NCI-H460 (cell line): ENCODE data around the gene MUS81. TPM values are rescaled to one million over a fixed set of nuclear protein-coding genes. Genes with fewer than 3 reads are reported as not detected.
"Not testable (repeated sequence)": the region's sequence is repeated elsewhere in the genome, so short reads cannot be mapped to it uniquely, and the experiment has no call there.

ENCODE experiments used
- DNase-seq: peaks from one replicate; pipeline ENCODE4 v3.0.0-alpha.2; 2016; ENCODE audit warnings: low read depth; ENCODE audit errors: extremely low read depth
- total RNA-seq: library from RNA; depleted of rRNA; stranded (reverse); fragments of >200 nt; shearing (Covaris generic); gene quantifications from 2 replicates; pipeline ENCODE4 v1.2.3, GENCODE V29; 2014

The MUS81 gene
- total RNA-seq, 1 experiment from 2014 or later, result 39.1 TPM

DNA sequence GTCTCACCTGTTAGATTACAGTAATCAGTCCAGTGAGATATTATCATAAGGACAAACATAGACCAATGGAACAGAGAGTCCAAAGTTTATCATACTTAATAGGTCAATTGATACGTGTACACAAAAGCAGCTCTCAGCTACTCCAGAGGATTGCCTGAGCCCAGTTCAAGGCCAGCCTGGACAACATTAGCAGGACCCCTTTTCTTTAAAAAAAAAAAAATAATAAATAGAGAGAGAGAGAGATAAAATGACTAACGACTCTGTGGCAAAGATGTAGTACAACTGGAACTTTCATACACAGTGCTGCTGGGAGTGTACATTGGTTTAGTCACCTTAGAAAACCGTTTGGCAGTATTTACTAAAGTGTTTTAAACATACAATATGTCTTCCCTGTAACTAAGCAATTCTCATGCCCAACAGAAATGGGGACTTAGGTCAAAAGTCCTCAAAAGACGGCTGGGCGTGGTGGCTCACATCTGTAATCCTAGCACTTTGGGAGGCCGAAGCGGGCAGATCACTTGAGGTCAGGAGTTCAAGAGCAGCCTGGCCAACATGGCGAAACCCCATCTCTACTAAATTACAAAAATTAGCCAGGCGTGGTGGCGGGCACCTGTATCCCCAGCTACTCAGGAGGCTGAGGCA is 15.9 kb upstream of the MUS81 start:
- no peak for DNase-seq

DNA sequence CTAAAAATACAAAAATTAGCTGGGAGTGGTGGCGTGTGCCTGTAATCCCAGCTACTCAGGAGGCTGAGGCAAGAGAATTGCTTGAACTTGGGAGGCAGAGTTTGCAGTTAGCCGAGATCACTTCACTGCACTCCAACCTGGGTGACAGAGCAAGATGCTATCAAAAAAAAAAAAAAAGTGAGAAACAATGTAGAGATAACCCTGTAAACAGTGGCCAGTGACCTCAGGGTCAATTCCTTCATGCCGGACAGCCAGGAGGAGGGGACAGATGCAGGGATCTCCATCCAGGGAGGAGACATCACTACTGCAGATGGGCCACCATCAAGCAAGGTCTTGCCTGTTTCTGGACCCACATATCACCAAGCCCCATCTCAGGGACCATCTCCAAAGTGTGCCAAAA is 12.5 kb upstream of the MUS81 start:
- no peak for DNase-seq

DNA sequence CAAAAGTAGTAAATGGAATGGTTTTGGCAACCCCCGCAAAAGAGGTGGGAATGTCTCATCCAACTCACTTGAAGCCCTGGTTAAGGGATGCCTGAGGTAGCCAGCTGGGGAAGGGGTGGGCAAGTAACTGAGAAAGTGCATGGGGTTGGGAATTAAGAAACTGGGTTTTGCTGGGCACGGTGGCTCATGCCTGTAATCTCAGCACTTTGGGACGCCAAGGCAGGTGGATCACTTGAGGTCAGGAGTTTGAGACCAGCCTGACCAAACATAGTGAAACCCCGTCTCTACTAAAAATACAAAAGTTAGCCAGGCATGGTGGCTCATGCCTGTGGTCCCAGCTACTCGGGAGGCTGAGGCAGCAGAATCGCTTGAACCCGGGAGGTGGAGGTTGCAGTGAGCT is 11.5 kb upstream of the MUS81 start:
- not testable (repeated sequence) for DNase-seq

DNA sequence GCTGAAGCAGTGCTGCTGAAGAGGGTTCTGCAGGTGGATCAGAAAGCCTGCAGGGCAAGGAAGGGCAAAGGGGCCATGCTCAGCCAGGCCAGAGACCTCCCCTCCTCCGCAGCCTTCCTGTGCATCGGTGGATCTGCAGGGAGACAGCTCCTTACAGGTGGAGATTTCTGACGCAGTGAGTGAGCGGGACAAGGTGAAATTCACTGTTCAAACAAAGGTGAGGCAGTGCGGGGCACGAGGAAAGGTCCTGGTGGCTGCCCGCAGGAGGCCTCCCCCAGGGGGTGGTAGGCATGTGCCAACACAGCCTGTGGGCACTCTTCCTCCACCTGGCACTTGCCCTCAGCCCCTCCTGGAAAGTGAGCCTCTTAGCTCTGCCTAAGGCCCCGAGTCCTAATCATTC is 10.9 kb upstream of the MUS81 start:
- no peak for DNase-seq

DNA sequence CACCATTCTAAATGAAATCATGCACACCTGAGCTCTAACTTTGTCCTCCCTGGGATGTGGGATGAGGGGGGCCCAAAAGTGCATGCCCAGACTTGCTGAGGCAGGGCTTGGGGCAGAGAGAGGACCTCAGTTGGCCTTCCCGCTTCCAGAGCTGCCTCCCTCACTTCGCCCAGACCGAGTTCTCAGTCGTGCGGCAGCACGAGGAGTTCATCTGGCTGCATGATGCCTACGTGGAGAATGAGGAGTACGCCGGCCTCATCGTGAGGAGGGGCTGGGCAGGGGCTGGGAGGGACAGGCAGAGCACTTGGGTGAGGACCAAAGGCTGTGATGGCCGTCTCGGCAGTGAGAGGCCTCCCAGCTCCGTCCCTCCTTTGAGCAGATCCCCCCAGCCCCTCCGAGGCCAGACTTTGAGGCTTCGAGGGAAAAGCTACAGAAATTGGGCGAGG is 10.4 kb upstream of the MUS81 start:
- no peak for DNase-seq

DNA sequence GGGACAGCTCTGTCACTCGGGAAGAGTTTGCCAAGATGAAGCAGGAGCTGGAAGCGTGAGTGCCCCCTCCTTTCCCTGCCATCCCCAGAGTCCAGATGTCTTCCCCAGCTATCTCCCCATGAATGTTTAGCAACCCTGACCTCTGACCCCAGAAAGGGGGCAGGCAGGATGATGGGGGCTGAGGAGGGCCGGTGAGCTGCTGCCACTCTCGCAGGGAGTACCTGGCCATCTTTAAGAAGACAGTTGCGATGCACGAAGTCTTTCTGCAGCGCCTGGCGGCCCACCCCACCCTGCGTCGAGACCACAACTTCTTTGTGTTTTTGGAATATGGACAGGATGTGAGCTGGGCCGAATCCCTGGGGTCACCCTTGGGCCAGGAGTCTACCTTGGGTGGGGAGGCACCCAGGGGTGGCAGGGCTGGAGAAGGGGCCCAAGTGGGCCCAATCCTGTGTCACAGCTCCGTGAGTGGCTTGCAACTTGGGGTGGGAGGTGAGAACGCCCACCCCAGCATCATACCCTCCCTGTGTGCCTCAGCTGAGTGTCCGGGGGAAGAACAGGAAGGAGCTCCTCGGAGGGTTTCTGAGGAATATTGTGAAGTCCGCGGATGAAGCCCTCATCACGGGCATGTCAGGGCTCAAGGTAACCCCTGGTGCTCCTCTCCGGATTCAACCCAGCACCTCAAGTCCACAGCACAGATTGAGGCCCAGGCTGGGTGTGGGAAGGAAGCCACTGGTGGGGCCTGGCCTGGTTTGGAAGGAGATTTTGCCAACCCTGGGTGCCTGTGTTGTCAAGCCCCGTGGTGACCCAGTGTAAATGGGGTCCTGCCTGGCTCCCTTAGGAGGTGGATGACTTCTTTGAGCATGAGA is 9.8 kb upstream of the MUS81 start:
- no peak for DNase-seq

DNA sequence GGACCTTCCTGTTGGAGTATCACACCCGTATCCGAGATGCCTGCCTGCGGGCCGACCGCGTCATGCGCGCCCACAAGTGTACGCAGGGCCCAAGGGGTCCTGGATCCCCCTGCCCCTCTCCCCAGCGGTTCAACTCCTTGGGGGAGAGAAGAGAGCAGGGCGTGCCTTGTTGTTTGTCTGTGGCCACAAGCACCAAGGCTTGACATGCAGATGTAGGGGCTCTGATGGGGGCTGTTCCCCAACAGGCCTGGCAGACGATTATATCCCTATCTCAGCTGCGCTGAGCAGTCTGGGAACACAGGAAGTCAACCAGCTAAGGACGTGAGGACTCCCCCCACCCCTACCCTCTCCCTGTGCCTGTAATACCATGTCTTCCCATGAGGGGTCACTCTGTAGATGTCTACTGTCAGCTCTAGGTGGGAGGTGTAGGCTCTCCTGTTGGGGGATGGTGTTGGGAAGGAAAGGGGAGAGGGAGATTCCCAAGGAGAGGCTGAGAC is 9.1 kb upstream of the MUS81 start:
- no peak for DNase-seq

DNA sequence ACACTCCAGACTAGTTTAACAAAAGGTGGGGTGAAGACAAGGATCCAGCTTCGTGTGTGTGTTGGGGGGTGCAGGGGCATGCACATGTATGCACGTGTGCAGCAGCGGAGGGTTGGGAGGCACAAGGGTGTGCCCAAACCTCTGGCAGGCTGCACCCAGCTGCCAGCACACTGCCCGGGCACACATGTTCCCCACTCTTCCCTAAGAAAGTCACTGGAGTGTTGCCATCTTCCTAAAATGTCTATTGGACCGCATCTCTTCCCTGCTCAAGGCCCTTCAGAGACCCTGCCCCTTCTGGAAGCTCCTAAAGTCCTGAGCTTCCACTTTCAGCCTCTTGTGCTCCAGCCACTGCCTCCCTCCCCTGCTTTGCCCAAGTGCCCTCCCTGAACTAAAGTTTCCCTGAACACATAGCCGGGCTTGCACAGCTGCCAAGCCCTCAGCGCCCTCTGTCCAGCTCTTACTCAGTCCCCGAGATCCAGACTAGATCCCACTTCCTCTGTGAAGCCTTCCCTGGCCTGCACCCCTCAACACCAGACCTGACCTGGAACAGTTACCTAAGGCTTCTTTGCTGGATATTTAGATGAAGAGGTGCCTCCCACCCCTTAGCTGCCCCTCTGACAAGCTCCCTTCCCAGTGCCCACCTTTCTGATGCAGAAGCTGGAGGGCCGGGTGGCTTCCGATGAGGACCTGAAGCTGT is 8.3 kb upstream of the MUS81 start:
- no peak for DNase-seq

DNA sequence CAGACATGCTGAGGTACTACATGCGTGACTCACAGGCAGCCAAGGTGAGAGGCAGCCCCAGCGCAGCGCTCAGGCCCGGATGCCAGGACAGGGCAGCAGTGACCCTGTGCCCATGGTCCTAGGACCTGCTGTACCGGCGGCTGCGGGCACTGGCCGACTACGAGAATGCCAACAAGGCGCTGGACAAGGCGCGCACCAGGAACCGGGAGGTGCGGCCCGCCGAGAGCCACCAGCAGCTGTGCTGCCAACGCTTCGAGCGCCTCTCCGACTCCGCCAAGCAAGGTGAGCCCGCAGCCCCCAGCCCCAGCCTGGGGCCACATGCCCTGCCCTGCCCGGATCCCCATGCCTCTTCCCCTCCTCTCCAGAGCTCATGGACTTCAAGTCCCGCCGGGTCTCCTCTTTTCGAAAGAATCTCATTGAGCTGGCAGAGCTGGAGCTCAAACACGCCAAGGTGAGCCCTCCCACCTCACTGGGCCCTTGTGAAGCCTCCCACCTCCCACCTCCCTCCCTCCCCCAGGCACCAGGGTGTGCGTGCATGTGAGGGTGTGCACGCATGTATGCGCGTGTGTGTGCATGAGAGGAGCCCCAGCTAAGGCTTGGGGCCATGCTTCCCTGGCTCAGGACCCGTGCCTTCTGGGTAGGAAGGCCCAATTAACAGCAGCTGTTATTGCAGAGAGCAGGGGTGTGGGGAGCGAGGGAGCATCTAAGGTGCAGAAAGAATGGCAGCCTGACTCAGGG is 7.6 kb upstream of the MUS81 start:
- DNase-seq, result no peak

DNA sequence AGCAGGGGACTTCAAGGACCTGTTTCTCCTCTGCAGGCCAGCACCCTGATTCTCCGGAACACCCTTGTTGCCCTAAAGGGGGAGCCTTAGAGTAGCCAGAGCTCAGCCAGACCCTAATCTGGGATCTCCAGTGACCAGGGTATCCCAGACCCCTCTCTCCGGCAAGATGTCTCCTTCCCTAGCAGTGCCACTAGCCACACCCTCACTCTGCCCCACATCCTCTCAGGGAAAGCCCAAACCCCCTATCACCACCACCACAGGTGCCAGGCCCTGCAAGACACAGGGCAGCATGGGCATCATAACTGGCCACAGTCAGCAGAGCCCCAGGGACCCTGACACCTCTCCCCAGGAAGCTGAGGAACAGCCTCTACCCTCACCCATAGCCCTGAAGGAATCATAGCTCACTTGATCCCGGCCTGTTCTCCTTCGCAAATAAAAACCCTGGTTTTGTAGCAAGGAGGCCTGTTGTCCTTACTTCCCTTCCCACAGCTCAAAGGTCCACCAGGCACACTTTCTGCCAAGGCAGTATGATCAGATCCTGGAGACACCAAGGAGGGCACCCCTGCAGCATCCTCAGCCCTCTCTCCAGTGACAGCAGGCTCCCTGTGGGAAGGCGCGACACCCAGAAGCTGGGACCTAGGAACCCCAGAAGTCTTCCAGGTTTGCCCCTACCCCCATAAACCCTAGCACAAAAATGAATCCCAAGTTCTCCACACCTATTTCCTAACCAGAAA is 6.8 kb upstream of the MUS81 start:
- no peak for DNase-seq

DNA sequence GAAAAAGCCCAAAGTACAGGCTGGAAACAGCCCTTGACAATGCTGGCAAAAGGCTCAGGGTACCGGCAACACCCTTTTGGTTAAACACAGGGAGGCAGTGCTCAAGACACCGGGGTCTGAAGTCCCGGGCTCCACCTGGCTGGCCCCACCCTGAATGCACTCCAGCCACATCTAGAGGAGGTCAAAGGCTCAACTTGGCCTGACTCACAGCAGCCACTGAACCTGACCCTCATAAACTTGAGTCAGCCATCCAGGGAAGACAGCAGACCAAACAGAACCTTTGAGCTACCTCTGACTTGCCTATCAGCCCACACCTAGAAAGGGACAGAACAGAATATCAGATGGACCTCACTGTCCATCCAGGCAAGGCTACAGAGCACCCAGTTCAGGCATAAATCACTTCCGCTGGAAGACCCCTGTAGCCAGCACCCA is 6.1 kb upstream of the MUS81 start:
- DNase-seq, result no peak

DNA sequence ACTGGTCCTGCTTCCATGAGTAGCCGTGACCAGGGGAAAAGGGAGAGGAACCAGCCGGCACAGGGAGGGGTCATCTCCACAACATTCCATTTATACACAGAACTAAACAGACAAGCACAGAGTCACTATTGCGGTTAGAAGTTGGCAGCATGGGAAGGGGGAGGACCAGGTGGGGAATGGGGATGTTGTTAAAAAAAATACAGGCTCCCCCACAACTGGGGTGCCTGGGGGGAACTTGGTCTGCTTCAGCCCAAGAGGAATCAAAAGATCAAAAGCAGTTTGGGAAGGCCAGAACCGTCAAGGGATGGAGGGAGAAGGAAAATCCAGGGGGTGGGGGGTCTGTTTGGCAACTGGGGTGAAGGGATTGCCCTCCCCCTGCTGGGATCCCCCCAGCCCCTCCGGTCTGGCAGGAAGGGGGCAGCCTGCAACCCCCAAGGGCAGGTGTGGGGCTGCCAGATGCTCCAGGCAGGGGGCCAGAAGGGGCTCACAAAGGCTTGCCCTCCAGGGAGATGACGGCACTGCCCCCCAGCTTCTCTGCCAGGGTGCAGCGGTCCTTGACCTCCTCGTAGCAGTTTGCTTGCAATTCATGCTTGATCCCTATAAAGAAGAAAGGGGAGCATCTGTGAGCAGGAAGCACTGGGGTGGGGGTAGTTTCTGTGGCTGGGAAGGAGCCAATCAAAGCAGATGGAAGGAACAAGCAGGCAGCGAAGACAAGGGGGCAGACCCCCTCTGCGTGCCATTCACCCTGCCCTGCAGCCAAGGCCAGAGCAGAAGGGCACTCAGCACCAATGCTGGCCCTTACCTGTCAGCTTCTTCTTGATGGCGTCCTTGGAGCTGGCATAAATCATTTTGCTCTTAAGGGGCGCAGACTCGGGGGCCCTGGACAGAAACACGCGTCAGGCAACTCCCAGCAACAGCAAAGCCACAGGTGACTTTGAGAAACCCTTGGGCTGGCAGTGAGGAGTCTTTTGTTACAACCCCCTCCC is 5.1 kb upstream of the MUS81 start:
- DNase-seq, result no peak

DNA sequence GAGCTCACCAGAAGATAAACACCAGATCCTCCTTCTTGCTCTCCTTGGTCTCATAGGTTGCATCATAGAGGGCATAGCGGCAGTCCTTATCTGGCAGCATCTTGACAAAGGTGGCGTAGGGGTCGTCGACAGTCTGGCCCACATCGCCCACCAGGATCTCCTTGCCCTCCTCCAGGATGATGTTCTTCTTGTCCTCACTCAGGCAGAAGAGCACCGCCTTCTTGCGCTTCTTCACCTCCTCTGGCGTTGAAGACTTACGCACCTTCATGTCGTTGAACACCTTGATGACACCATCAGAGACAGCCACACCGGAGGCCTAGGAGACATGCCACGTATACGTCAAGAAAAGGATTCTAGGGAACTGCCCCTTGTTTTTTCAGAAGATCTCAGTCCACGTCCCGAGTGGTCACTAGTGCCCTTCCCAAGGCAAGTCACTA is 4.3 kb upstream of the MUS81 start:
- DNase-seq, result no peak

DNA sequence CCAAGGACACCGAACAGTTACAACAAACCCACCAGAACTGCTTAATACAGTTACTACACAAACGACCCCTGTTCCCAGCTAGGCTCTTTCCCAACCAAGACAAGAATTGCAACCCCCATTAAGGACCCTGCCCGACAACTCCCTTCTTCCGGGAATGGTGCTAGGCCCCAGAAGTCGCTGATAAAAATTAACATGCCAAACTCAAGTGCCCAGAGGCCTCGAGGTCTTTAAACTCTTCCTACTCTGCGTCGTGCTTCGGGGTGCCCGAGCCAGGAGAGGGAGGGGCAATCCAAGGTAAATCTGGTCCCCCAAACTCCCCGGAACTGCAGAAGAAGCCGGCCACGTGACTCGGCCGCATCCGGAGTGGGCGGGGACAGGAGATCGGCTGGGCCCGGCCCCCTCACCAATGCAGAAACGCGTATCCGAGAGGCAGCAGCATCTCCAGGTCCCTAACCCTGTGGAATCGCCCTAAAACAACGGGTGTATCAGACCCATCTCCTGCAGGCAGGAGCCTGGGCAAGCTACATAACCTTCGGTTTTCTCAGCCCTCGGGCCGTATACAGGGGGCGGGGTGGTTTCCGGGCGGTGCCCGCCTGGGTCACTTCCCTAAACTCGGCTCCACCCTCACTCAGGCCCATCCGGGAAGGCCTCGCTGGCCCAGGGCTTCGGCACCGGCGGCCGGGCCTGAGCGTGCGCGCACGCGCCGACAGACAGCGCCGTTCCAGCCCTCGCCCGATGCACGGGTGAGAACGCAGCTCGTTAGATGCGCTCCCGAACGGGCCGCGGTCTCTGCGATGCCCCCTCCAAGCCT is 3.3 kb upstream of the MUS81 start:
- DNase-seq, result no peak

DNA sequence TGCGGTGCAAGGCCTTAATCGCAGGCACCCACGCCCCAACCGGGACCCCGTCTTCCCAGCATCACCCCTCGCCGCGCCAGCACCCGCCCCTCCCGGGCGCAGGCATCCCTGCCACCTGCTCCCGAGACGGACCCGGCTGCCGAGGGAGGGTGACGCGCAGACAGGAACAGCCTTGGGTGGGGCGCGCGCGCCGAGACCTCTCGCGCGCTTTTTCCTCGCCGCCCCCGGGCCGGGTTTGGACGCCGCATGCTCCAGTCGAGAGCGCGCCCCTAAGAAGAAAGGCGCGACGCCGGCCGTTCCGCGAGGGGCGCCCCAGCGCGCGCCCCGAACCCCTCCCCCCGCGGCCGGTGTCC is 2.8 kb upstream of the MUS81 start:
- DNase-seq, result no peak

DNA sequence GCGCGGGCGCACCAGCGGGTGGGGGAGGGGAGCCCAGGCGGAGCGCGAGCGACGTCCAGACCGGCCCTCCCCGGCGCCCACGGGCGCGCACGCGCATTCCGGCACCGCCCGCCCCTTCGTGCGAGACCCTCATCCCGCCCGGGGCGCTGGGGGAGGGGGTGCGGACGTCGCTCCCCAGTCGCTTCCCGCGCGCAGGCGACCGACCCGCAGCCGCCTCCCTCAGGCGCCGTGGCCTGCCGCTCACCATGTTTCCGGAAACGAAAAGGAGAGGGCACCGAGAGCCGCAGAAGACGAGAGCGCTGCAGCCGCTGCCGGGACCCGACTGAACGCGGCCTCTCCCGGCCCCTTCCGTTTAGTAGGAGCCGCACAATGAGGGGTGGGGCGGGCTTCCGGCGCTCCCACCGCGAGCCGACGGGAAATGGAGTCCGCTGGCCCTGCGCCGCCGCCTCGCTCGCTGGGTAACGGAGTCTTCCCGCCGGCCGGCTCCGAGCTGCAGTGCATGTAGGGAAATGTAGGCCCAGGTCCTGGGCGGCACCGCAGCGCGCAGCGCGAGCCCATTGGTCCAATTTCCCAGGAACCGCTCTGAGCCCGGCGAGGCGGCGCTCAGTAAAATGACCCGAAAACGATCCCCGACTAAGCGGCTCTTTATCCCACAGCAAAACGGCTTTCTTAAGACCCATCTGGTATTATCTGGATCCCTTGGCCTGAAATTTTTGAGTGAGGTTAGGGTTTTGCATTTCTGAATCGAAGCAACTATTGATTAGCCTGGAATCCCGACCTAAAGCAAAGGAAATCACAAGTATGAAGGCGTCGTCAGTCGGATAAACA is 2.2 kb upstream of the MUS81 start, which contains the start of gene CFL1:
TSS of gene CFL1 (minus strand) at position 328 of the 828 bp plus-strand sequence. CDS start at position 247, 81 bp downstream.
- DNase-seq, result peak; percentile 93

DNA sequence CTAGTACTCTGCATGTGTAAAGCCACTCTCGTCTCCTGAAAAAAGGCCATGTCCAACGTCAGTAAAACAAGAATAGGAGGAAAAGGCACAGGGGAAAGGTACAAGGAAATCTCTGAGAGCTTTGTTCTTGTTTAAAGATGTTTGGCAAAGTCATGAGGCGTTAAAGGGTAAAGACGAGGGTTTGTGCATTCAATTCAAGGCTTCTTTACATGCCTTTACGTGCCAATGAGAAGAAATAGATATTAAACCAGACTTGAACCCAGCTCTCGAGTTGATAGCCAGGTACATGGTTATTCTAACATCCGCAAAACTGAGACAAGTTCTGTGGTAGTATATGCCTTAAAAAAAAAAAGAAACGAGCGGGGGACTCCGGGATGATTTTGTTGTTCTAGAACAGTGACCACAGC is 1.5 kb upstream of the MUS81 start:
- DNase-seq, result no peak
